ENCODE data around the gene TSHZ2. TPM values are rescaled to one million over a fixed set of nuclear protein-coding genes. Genes with fewer than 3 reads are reported as not detected.

The TSHZ2 gene
- total RNA-seq, 1 experiment from 2014 or later, result 0.20 TPM

GRCh38 chr20:52933867-52934266, 38.3 kb upstream of the TSHZ2 start:
- no peak for DNase-seq (ENCODE audit: low spot score)

GRCh38 chr20:52936351-52937340, 35.5 kb upstream of the TSHZ2 start:
- ATAC-seq (no peak), DNase-seq (ENCODE audit: low spot score) (no peak)
- H3K4me1 Mint-ChIP-seq, result peaks cover 14% of the 10 kb centered on the region
- POLR2A ChIA-PET, result no interaction called here
- no peaks in the 10 kb centered on the region for H3K36me3 Mint-ChIP-seq
- no peaks in the 10 kb centered on the region for H3K9me3 Mint-ChIP-seq
- H3K27me3 Mint-ChIP-seq (ENCODE audit: low read depth), result no peaks in the 10 kb centered on the region
- CTCF ChIA-PET, result interaction anchor here (0.6 kb wide), 1 partner anchor 239 kb away, joined by 3 read pairs; no protein-coding TSS in a partner anchor
- no peak overlapping the region for H3K27ac Mint-ChIP-seq
- no peak overlapping the region for H3K4me3 Mint-ChIP-seq
- no peak for TF ChIP-seq E2F1 (CRISPR knock-in tag; IDR thresholded peaks at IDR 0.05)
- no peak for TF ChIP-seq ZNF512 (CRISPR knock-in tag; IDR thresholded peaks at IDR 0.05; ENCODE audit: borderline replicate concordance)
- TF ChIP-seq HMGXB4 (CRISPR knock-in tag; IDR thresholded peaks at IDR 0.05), result no peak
- no peak for TF ChIP-seq JAZF1 (CRISPR knock-in tag; IDR thresholded peaks at IDR 0.05)
- no peak for TF ChIP-seq ZNF121 (CRISPR knock-in tag; IDR thresholded peaks at IDR 0.05)
- TF ChIP-seq ARID4B (CRISPR knock-in tag; IDR thresholded peaks at IDR 0.05; ENCODE audit: borderline replicate concordance), result no peak
- no peak for TF ChIP-seq STAT6 (CRISPR knock-in tag; conservative IDR thresholded peaks at IDR 0.05; ENCODE audit: low read depth)
- TF ChIP-seq ZNF425 (CRISPR knock-in tag; conservative IDR thresholded peaks at IDR 0.05), result no peak
- TF ChIP-seq GTF2I (CRISPR knock-in tag; conservative IDR thresholded peaks at IDR 0.05), result no peak
- TF ChIP-seq ZNF263 (CRISPR knock-in tag; IDR thresholded peaks at IDR 0.05; ENCODE audit: low read depth), result no peak
- TF ChIP-seq IRF1 (CRISPR knock-in tag; IDR thresholded peaks at IDR 0.05), result no peak
- TF ChIP-seq USF2 (CRISPR knock-in tag; IDR thresholded peaks at IDR 0.05), result no peak
- no peak for TF ChIP-seq MLX (CRISPR knock-in tag; IDR thresholded peaks at IDR 0.05)
- no peak for TF ChIP-seq FOXJ3 (CRISPR knock-in tag; IDR thresholded peaks at IDR 0.05; ENCODE audit: borderline replicate concordance)

More at GRCh38 chr20:52933867-52934266, 38.3 kb upstream of the TSHZ2 start:
- no peak for ATAC-seq
- POLR2A ChIA-PET, result no interaction called here
- Mint-ChIP-seq H3K27ac (no peak overlapping the region), H3K9me3 (no peaks in the 10 kb centered on the region), H3K4me3 (no peak overlapping the region), H3K4me1 (peaks cover 14% of the 10 kb centered on the region), H3K36me3 (no peaks in the 10 kb centered on the region), H3K27me3 (ENCODE audit: low read depth) (no peaks in the 10 kb centered on the region)
- CTCF ChIA-PET, result interaction anchor here (1.5 kb wide), 1 partner anchor 40 kb away, joined by 3 read pairs; no protein-coding TSS in a partner anchor
- TF ChIP-seq FOXK1 (CRISPR knock-in tag; IDR thresholded peaks at IDR 0.05), result no peak

Measured in WTC11 (cell line).